WTC11 (cell line): ENCODE measurements around the gene NOX5. TPM values are rescaled to one million over a fixed set of nuclear protein-coding genes. Genes with fewer than 3 reads are reported as not detected.

ENCODE experiments used
- ATAC-seq: fragments of 200-7000 bp; cut with Tn5 transposase; 2 replicates; pipeline ENCODE4 v1.10.0; 2021; ENCODE audit warnings: mild to moderate bottlenecking, moderate library complexity
- CTCF ChIA-PET: fragments of 300-600 bp; sonication (Branson Sonifier 250); formaldehyde crosslinking; loops from one replicate; lab custom pipeline; 2021; ENCODE audit warnings: antibody characterized with exemption; lab: Charles Lee
- POLR2A ChIA-PET: fragments of 350-600 bp; sonication (Branson Sonifier 250); formaldehyde crosslinking; loops from one replicate; lab custom pipeline; 2021; ENCODE audit warnings: antibody characterized with exemption; lab: Charles Lee
- DNase-seq: peaks from one replicate; pipeline ENCODE4 v3.0.0; 2021; ENCODE audit warnings: low spot score
- H3K27ac Mint-ChIP-seq: 2 replicates; pipeline ENCODE4 v1.8.0; 2021; ENCODE audit warnings: mixed read lengths
- H3K27me3 Mint-ChIP-seq: 2 replicates; pipeline ENCODE4 v1.8.0; 2021; ENCODE audit warnings: low read depth, mild to moderate bottlenecking, moderate library complexity, mixed read lengths
- H3K36me3 Mint-ChIP-seq: 2 replicates; pipeline ENCODE4 v1.8.0; 2021; ENCODE audit warnings: mixed read lengths
- H3K4me1 Mint-ChIP-seq: 2 replicates; pipeline ENCODE4 v1.8.0; 2022; ENCODE audit warnings: mixed read lengths
- H3K4me3 Mint-ChIP-seq: 2 replicates; pipeline ENCODE4 v1.8.0; 2021; ENCODE audit warnings: mild to moderate bottlenecking, moderate library complexity, mixed read lengths
- H3K9me3 Mint-ChIP-seq: 2 replicates; pipeline ENCODE4 v1.8.0; 2021; ENCODE audit warnings: mixed read lengths
- AFF4 ChIP-seq: sonication (generic); formaldehyde crosslinking; IDR thresholded peaks from 2 replicates; pipeline ENCODE4 v1.8.1; 2023; ENCODE audit warnings: mild to moderate bottlenecking, missing genetic modification reagents, borderline replicate concordance
- ATF1 ChIP-seq: sonication (generic); formaldehyde crosslinking; IDR thresholded peaks from 2 replicates; pipeline ENCODE4 v1.8.1; 2023; ENCODE audit warnings: mild to moderate bottlenecking, moderate library complexity, missing genetic modification reagents
- CREM ChIP-seq: sonication (generic); formaldehyde crosslinking; IDR thresholded peaks from 2 replicates; pipeline ENCODE4 v1.8.1; 2022; ENCODE audit warnings: mild to moderate bottlenecking, missing genetic modification reagents, moderate library complexity
- E2F1 ChIP-seq: sonication (generic); formaldehyde crosslinking; IDR thresholded peaks from 2 replicates; pipeline ENCODE4 v1.8.0; 2022; ENCODE audit warnings: mild to moderate bottlenecking, missing genetic modification reagents
- E2F4 ChIP-seq: sonication (generic); formaldehyde crosslinking; IDR thresholded peaks from 2 replicates; pipeline ENCODE4 v1.8.1; 2022; ENCODE audit warnings: low read depth, mild to moderate bottlenecking, moderate library complexity, missing genetic modification reagents, borderline replicate concordance
- EMX1 ChIP-seq: fragments of 250-450 bp; sonication (Bioruptor Pico); IDR thresholded peaks from 2 replicates; pipeline ENCODE4 v1.8.0; 2021; ENCODE audit warnings: mild to moderate bottlenecking
- ETV6 ChIP-seq: sonication (generic); formaldehyde crosslinking; IDR thresholded peaks from 2 replicates; pipeline ENCODE4 v1.8.1; 2022; ENCODE audit warnings: mild to moderate bottlenecking, missing genetic modification reagents
- FOXJ3 ChIP-seq: sonication (generic); formaldehyde crosslinking; IDR thresholded peaks from 2 replicates; pipeline ENCODE4 v1.9.0; 2021; ENCODE audit warnings: missing genetic modification reagents, mild to moderate bottlenecking, borderline replicate concordance
- FOXK1 ChIP-seq: sonication (generic); formaldehyde crosslinking; IDR thresholded peaks from 2 replicates; pipeline ENCODE4 v1.8.0; 2022; ENCODE audit warnings: mild to moderate bottlenecking, moderate library complexity, missing genetic modification reagents
- JUN ChIP-seq: sonication (generic); formaldehyde crosslinking; IDR thresholded peaks from 2 replicates; pipeline ENCODE4 v1.8.0; 2023; ENCODE audit warnings: mild to moderate bottlenecking, missing genetic modification reagents
- NFATC4 ChIP-seq: fragments of 250-450 bp; sonication (Bioruptor Pico); IDR thresholded peaks from 2 replicates; pipeline ENCODE4 v1.9.0; 2021; ENCODE audit warnings: mild to moderate bottlenecking
- NFE2L1 ChIP-seq: sonication (generic); formaldehyde crosslinking; IDR thresholded peaks from 2 replicates; pipeline ENCODE4 v1.8.1; 2023; ENCODE audit warnings: missing genetic modification reagents
- NR1H2 ChIP-seq: sonication (generic); formaldehyde crosslinking; IDR thresholded peaks from 2 replicates; pipeline ENCODE4 v1.9.0; 2021; ENCODE audit warnings: mild to moderate bottlenecking, moderate library complexity, missing genetic modification reagents
- SOX15 ChIP-seq: fragments of 250-450 bp; sonication (Bioruptor Pico); IDR thresholded peaks from 2 replicates; pipeline ENCODE4 v1.9.0; 2021; ENCODE audit warnings: mild to moderate bottlenecking
- ZMAT4 ChIP-seq: fragments of 250-450 bp; sonication (Bioruptor Pico); IDR thresholded peaks from 2 replicates; pipeline ENCODE4 v1.9.0; 2021; ENCODE audit warnings: mild to moderate bottlenecking
- ZNF121 ChIP-seq: sonication (generic); formaldehyde crosslinking; IDR thresholded peaks from 2 replicates; pipeline ENCODE4 v1.8.0; 2023; ENCODE audit warnings: missing genetic modification reagents
- ZNF232 ChIP-seq: sonication (generic); formaldehyde crosslinking; IDR thresholded peaks from 2 replicates; pipeline ENCODE4 v1.8.0; 2022; ENCODE audit warnings: mild to moderate bottlenecking, missing genetic modification reagents
- ZNF317 ChIP-seq: sonication (generic); formaldehyde crosslinking; IDR thresholded peaks from 2 replicates; pipeline ENCODE4 v1.8.1; 2023; ENCODE audit warnings: low read depth, mild to moderate bottlenecking, moderate library complexity, missing genetic modification reagents, borderline replicate concordance
- total RNA-seq: library from RNA; stranded (reverse); gene quantifications from 3 replicates; pipeline ENCODE4 v1.2.3, GENCODE V29; 2021
- TF ChIP-seq, protein P1 (sequence below): fragments of 250-450 bp; sonication (Bioruptor Pico); IDR thresholded peaks from 2 replicates; pipeline ENCODE4 v1.8.0; 2021; ENCODE audit warnings: mild to moderate bottlenecking
- TF ChIP-seq, protein P2 (sequence below): sonication (generic); formaldehyde crosslinking; IDR thresholded peaks from 2 replicates; pipeline ENCODE4 v1.8.0; 2023; ENCODE audit warnings: mild to moderate bottlenecking, missing genetic modification reagents
- TF ChIP-seq, protein P3 (sequence below): fragments of 250-450 bp; sonication (Bioruptor Pico); IDR thresholded peaks from 2 replicates; pipeline ENCODE4 v1.9.0; 2021; ENCODE audit warnings: mild to moderate bottlenecking

Gene NOX5
- total RNA-seq, 1 experiment from 2014 or later: not detected

DNA sequence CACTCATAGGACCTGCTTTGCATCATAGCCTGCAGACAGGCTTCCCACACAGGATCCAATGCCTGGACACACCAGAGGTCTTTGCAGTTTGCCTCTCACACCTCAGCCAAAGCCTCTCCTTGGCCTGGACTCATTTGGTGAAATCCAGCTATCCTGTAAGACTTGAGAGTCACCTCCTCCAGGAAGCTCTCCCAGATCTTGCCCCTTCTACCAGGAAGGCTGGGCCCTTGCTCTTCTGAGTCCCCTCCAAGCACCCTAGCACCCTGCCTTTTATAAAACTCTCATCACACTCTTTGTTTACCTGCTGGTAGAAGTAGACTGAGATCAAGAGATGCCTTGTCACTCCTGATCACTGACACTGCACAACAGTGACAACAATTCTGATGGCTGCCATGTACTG, 79.1 kb downstream of the NOX5 start:
- POLR2A ChIA-PET: interaction anchor here (1.1 kb wide), 1 partner anchor 67 kb away, joined by 4 read pairs; the partner anchor contains the start of gene GLCE
- Mint-ChIP-seq H3K4me1 (peaks cover 73% of the 10 kb centered on the region), H3K4me3 (no peak overlapping the region)

GRCh38 chr15:69094124-69094921, 79.8 kb downstream of the NOX5 start:
- ATAC-seq: peak; percentile 7; the same call in 1 of the 2 replicates
- no peak for DNase-seq
- Mint-ChIP-seq H3K36me3 (no peaks in the 10 kb centered on the region), H3K4me3 (no peak overlapping the region), H3K4me1 (peaks cover 66% of the 10 kb centered on the region), H3K27ac (no peak overlapping the region), H3K27me3 (no peaks in the 10 kb centered on the region; the same call in 1 of the 2 replicates), H3K9me3 (0 out of 2 replicates have a peak, but pooled peaks cover 3% of the 10 kb centered on the region)
- CTCF ChIA-PET: interaction anchor here (1.0 to 2.0 kb wide), 2 partner anchors 35 to 63 kb away, joined by 3 to 9 read pairs; no protein-coding TSS in a partner anchor
- POLR2A ChIA-PET: no interaction called here
- TF ChIP-seq E2F4 (CRISPR knock-in tag) (no peak), AFF4 (CRISPR knock-in tag) (no peak), ATF1 (CRISPR knock-in tag) (no peak), SOX15 (CRISPR knock-in tag) (no peak), FOXK1 (no peak), ZNF317 (CRISPR knock-in tag) (no peak)
- TF ChIP-seq, protein P1, sequence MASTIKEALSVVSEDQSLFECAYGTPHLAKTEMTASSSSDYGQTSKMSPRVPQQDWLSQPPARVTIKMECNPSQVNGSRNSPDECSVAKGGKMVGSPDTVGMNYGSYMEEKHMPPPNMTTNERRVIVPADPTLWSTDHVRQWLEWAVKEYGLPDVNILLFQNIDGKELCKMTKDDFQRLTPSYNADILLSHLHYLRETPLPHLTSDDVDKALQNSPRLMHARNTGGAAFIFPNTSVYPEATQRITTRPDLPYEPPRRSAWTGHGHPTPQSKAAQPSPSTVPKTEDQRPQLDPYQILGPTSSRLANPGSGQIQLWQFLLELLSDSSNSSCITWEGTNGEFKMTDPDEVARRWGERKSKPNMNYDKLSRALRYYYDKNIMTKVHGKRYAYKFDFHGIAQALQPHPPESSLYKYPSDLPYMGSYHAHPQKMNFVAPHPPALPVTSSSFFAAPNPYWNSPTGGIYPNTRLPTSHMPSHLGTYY (CRISPR knock-in tag): no peak

More for the DNA sequence above, 79.1 kb downstream of the NOX5 start:
- DNase-seq: no peak
- ATAC-seq: no peak
- CTCF ChIA-PET: interaction anchor here (1.0 to 2.0 kb wide), 3 partner anchors 13 to 62 kb away, joined by 3 to 9 read pairs (median 6); no protein-coding TSS in a partner anchor
- H3K9me3 Mint-ChIP-seq: 0 out of 2 replicates have a peak, but pooled peaks cover 3% of the 10 kb centered on the region
- no peaks in the 10 kb centered on the region; the same call in 1 of the 2 replicates for H3K27me3 Mint-ChIP-seq
- H3K36me3 Mint-ChIP-seq: no peaks in the 10 kb centered on the region
- TF ChIP-seq, protein P2, sequence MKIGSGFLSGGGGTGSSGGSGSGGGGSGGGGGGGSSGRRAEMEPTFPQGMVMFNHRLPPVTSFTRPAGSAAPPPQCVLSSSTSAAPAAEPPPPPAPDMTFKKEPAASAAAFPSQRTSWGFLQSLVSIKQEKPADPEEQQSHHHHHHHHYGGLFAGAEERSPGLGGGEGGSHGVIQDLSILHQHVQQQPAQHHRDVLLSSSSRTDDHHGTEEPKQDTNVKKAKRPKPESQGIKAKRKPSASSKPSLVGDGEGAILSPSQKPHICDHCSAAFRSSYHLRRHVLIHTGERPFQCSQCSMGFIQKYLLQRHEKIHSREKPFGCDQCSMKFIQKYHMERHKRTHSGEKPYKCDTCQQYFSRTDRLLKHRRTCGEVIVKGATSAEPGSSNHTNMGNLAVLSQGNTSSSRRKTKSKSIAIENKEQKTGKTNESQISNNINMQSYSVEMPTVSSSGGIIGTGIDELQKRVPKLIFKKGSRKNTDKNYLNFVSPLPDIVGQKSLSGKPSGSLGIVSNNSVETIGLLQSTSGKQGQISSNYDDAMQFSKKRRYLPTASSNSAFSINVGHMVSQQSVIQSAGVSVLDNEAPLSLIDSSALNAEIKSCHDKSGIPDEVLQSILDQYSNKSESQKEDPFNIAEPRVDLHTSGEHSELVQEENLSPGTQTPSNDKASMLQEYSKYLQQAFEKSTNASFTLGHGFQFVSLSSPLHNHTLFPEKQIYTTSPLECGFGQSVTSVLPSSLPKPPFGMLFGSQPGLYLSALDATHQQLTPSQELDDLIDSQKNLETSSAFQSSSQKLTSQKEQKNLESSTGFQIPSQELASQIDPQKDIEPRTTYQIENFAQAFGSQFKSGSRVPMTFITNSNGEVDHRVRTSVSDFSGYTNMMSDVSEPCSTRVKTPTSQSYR (CRISPR knock-in tag): no peak
- TF ChIP-seq CREM (no peak), ZMAT4 (CRISPR knock-in tag) (no peak), ZNF232 (no peak), JUN (CRISPR knock-in tag) (no peak), ZNF121 (CRISPR knock-in tag) (no peak), NFATC4 (no peak), E2F1 (CRISPR knock-in tag) (no peak), ETV6 (CRISPR knock-in tag) (no peak), FOXJ3 (CRISPR knock-in tag) (no peak), NR1H2 (CRISPR knock-in tag) (no peak), EMX1 (CRISPR knock-in tag) (no peak), NFE2L1 (CRISPR knock-in tag) (no peak)
- TF ChIP-seq, protein P3, sequence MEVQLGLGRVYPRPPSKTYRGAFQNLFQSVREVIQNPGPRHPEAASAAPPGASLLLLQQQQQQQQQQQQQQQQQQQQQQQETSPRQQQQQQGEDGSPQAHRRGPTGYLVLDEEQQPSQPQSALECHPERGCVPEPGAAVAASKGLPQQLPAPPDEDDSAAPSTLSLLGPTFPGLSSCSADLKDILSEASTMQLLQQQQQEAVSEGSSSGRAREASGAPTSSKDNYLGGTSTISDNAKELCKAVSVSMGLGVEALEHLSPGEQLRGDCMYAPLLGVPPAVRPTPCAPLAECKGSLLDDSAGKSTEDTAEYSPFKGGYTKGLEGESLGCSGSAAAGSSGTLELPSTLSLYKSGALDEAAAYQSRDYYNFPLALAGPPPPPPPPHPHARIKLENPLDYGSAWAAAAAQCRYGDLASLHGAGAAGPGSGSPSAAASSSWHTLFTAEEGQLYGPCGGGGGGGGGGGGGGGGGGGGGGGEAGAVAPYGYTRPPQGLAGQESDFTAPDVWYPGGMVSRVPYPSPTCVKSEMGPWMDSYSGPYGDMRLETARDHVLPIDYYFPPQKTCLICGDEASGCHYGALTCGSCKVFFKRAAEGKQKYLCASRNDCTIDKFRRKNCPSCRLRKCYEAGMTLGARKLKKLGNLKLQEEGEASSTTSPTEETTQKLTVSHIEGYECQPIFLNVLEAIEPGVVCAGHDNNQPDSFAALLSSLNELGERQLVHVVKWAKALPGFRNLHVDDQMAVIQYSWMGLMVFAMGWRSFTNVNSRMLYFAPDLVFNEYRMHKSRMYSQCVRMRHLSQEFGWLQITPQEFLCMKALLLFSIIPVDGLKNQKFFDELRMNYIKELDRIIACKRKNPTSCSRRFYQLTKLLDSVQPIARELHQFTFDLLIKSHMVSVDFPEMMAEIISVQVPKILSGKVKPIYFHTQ: no peak
- no peak overlapping the region for H3K27ac Mint-ChIP-seq
